Lower leg skin (tissue), 4 donors: Measurements from ENCODE around the gene GPR62. TPM values are rescaled to one million over a fixed set of nuclear protein-coding genes. Genes with fewer than 3 reads are reported as not detected.

Experiments
- DNase-seq, 2 donors: peaks; one replicate each; pipeline ENCODE4 v3.0.0-alpha.2; 2019; ENCODE audit warnings: low spot score in 2 of 2
- H3K4me3 ChIP-seq: fragments of 200-600 bp; sonication (generic); 2 replicates; pipeline ENCODE4 v1.5.1; 2017; ENCODE audit warnings: mild to moderate bottlenecking, low read depth; ENCODE audit not compliant: poor library complexity, severe bottlenecking
- POLR2A ChIP-seq, 2 donors: fragments of 450-650 bp; IDR thresholded peaks; one replicate each; pipeline ENCODE4 v1.6.1; 2016 to 2017; ENCODE audit warnings: antibody characterized with exemption in 2 of 2, mild to moderate bottlenecking in 1 of 2, moderate library complexity in 1 of 2
- WGBS, 2 donors: methylation state at CpG; one replicate each; pipeline ENCODE4 v1.1.5; 2018; 5-methylcytosine and 5-hydroxymethylcytosine counted together
- intact Hi-C: fragments of 100-400 bp; cut with DNase I; formaldehyde crosslinking; loops from one replicate; pipeline ENCODE4 v1.15.0; 2023; ENCODE audit warnings: low total_unique reads
- total RNA-seq, 4 donors: library from RNA; depleted of rRNA; stranded (reverse); fragments of >200 nt; gene quantifications; one replicate each; pipeline ENCODE4 v1.1.0, GENCODE V29; 2016
- TF ChIP-seq, protein P1 (sequence below), 3 donors: fragments of 450-650 bp; IDR thresholded peaks; one replicate each; pipeline ENCODE4 v1.5.1; 2016; ENCODE audit warnings: antibody characterized with exemption in 3 of 3, mild to moderate bottlenecking in 3 of 3, moderate library complexity in 2 of 3

GPR62 gene
- total RNA-seq, 4 donors from 2014 or later, result not detected

DNA sequence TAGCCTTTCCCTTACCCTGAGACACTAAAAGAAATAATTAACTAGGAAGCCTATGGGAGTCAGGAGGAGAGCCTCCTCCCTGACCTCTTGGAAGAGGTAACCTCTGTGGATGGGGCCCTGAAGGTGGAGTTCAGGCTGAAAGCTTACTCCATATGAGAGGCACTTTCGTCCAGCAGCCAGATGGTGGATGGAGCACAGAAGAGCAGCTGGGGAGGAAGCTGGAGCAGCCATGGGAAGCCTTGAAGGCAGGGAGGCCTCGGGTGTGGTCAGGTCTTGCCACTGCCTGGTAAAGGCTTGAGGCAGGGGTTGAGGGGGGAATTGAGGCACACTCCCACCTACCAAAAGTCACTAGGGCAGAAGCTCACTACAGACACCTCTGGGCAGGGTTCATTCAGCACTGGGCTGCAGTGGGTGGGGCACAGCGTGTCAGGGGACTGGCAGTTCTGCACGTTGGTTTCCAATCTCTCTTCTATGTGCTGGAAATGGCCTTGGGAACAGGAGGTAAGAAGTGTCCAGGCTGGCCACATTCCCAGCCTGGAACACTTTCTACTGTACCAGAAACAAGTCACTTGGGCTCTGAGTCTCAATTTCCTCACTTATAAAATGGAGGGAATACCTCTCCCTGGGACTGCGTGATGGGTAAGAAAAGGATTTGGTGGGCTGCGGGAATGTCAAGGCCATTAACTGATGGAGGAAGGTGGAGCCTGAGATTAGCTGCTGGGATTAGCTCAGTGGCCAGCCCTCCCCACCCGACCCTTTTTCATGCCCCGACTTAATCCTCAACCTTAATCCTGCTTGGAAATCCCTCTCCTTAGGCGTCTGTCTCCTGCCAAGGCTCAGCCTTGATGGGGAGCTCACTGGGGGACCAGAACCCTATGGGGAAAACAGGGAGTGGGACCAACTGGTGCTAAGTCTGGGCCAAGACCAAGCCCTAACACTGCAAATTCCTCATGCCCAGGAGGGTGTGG lies 6.7 kb downstream of the GPR62 start:
- intact Hi-C loops, result no loop called here
- no peak overlapping the region for H3K4me3 ChIP-seq
- DNase-seq, result no peak
- WGBS, 2 donors, result 63 to 65% methylated on average over 9 of the region's 9 CpGs
- no peak for TF ChIP-seq POLR2A (IDR thresholded peaks at IDR 0.05)
- TF ChIP-seq, protein P1, sequence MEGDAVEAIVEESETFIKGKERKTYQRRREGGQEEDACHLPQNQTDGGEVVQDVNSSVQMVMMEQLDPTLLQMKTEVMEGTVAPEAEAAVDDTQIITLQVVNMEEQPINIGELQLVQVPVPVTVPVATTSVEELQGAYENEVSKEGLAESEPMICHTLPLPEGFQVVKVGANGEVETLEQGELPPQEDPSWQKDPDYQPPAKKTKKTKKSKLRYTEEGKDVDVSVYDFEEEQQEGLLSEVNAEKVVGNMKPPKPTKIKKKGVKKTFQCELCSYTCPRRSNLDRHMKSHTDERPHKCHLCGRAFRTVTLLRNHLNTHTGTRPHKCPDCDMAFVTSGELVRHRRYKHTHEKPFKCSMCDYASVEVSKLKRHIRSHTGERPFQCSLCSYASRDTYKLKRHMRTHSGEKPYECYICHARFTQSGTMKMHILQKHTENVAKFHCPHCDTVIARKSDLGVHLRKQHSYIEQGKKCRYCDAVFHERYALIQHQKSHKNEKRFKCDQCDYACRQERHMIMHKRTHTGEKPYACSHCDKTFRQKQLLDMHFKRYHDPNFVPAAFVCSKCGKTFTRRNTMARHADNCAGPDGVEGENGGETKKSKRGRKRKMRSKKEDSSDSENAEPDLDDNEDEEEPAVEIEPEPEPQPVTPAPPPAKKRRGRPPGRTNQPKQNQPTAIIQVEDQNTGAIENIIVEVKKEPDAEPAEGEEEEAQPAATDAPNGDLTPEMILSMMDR (IDR thresholded peaks at IDR 0.05), result no peak

DNA sequence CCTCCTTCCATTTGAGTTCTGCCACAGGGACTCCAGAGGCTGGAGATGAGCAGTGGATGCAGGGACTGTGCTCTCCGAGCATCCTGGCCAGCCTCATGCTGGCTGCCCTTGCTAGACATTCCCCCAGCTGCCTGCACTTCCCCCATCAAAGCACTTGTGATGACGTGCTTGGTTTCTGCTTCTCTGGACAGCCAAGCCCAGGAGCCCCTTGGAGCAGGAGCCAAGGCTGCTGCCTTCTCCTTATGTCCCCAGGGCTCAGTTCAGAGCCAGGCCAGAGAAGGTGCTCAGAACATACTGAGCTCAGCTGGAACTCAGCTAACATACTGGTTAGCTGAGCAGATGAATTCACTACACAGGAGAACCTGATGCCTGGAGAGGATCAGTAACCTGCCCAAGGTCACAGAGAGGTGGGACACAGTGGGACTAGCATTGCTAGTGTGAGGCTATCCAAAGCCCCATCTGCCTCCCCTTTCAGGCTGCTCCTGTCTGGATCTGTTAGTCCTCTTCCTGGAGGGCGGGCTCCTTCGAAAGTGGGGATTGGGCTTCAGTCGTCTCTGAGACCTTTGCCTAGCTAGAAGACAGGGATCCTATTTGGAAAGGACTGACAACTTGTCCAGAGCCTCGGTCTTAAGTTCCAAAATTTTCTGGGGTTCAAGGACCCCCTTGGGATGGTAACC lies 7.8 kb downstream of the GPR62 start:
- no peak overlapping the region for H3K4me3 ChIP-seq
- 84 to 85% methylated on average over 6 of the region's 6 CpGs for WGBS, 2 donors
- intact Hi-C loops, result no loop called here
- no peak for TF ChIP-seq POLR2A (IDR thresholded peaks at IDR 0.05)
- TF ChIP-seq, protein P1 (IDR thresholded peaks at IDR 0.05), result no peak
- no peak for DNase-seq

DNA sequence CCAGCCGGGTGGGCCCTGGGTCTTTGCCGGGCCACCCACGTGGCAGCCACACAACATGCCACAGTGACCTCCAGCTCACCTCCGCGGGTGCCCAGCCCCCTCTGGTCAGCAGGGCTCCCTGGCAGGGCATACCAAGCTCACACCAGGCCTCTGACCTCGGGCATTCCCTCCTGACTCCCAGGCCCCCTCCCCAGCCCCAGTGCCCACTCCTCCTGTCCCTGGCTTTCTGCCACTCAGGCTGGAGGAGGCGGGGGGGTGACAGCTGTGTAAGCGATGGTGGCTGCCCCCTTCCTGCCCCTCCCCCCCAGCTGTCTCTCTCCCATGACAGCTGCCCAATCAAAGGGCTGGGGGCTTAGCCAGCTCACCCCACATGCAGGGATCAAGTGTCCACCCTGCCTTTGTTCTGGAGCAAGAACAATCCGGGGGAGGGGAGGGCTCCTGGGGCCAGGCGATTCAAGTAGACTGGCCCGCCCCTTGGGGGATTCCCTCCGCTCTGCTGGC lies 8.8 kb downstream of the GPR62 start:
- TF ChIP-seq, protein P1 (IDR thresholded peaks at IDR 0.05), result no peak
- no peak for TF ChIP-seq POLR2A (IDR thresholded peaks at IDR 0.05)
- no peak overlapping the region for H3K4me3 ChIP-seq
- WGBS, 2 donors, result 76 to 88% methylated on average over 4 to 11 of the region's 12 CpGs
- intact Hi-C loops, result no loop called here
- no peak for DNase-seq

DNA sequence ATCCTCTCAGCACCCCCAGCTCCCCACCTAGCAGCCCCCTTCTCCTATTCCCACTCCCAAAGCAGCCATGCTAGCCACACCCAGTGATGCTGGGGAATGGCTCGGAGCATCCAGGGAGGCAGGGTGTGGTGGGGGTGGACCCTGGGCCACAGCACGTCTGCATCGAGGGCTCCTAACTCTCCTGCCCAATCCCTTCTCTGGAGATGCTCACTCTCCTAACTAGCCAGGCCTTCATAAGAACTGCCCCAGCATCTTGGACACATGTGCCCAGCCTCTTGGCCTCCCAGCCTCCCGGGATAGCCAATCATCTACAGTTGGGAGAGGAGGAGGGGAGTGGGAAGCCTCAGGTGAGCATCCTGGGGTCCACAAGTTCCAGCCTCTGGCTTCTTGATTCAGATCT lies 9.3 kb downstream of the GPR62 start:
- no peak overlapping the region for H3K4me3 ChIP-seq
- intact Hi-C loops, result no loop called here
- DNase-seq, result no peak
- 50 to 86% methylated on average over 2 to 3 of the region's 4 CpGs for WGBS, 2 donors
- TF ChIP-seq, protein P1 (IDR thresholded peaks at IDR 0.05), result no peak

DNA sequence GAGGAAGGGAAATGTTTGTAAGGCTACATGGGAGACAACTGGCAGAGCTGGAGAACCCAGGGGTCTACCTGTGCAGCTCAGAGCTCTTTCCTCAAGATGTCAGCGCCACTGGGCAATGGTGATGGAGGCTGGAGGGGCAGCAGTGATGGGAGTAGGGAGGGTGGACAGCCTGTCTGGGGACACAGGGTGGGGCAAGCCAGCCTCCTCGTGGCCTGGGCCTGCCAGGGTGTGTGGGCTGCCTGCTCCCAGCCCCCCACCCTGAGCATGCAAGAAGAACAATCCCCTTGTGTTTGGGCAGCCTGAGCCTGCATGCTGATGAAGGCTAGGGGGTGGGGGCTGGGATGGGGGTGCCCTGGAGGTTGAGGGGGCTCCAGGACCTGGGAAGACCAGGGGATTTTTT lies 10.8 kb downstream of the GPR62 start:
- H3K4me3 ChIP-seq, result no peak overlapping the region
- intact Hi-C loops, result no loop called here
- DNase-seq, result no peak

More for the DNA sequence above, 10.8 kb downstream of the GPR62 start:
- TF ChIP-seq, protein P1 (IDR thresholded peaks at IDR 0.05), result no peak
- TF ChIP-seq POLR2A (IDR thresholded peaks at IDR 0.05), result no peak
- 74 to 80% methylated on average over 2 of the region's 2 CpGs for WGBS, 2 donors
